HG02870 (cell line): ENCODE data around the gene MSH4.
"Not testable (repeated sequence)": the region's sequence is repeated elsewhere in the genome, so short reads cannot be mapped to it uniquely, and the experiment has no call there.

Source experiments
- ATAC-seq: cut with Tn5 transposase; IDR thresholded peaks from one replicate; pipeline ENCODE4 v1.9.1; 2021; ENCODE audit warnings: mild to moderate bottlenecking, moderate library complexity; ENCODE audit not compliant: unreplicated experiment

The MSH4 gene

DNA sequence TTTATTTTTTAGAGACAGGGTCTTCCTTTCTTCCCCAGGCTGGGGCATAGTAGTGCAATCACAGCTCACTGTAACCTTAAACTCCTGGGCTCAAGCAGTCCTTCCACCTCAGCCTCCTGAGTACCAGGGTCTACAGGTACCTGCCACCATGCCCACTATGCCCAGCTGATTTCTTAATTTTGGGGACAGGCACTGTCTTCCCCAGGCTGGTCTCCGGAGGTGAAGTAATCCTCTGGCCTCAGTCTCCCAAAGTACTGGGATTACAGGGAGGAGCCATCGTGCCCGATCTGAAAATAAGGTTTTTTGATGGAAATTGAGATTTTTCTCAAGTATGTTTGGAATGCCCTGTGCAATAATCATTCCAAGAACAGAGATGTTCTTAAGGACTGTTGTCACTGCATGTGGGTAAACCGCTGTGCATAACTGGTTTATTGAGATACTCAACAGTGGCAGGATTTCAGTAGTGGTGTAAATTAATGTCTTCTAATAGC, 934 bp upstream of the MSH4 start:
- no peak for ATAC-seq

DNA sequence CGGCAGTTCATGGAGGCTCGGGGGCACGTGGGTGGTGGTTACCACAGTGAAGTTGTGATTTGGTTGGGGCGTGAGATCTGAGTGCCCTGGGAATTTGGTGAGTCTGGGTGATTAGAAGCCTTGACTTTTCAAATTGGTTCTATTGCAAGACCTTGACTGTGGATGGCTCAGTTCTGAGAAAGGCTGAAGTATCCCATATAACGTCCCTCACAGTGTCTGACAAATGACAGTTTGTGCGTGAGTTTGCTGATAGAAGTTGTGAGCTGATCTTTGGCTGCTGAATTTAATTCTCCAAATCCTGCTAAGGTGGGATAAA, 549 bp downstream of the MSH4 start:
- ATAC-seq: no peak

DNA sequence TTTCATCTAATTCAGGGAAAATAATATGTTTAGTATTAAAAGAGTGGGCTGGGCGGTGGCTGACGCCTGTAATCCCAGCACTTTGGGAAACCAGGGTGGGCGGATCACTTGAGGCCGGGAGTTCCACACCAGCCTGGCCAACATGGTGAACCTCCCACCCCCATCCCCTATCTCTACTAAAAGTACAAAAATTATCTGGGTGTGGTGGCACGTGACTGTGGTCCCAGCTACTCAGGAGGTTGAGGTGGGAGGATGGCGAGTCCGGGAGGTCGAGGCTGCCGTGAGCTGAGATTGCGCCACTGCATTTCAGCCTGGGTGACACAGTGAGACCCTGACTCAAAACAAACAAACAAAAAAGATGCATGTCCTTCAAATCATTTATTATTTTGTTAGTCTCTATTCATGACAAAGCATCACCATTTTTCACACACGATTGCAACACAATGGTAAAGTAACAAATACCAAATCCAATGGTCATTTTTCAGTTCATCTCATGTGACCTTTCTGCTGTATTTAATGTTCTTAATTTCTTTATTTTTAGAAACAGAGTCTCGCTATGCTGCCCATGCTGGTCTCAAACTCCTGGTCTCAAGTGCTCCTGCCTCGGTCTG, 1.0 kb downstream of the MSH4 start:
- ATAC-seq: no peak

DNA sequence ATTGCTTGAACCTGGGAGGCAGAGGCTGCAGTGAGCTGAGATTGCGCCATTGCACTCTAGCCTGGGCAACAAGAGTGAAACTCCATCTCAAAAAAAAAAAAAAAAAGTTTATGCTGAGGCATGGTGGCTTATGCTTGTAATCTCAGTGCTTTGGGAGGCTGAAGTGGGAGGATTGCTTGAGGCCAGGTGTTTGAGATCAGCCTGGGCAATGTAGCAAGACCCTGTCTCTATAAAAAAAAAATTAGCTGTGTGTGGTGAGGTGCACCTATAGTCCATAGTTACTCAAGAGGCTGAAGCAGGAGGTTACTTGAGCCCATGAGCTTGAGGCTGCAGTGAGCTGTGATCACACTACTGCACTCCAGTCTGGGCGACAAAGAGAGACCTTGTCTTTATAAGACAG, 4.8 kb downstream of the MSH4 start:
- ATAC-seq: not testable (repeated sequence)

DNA sequence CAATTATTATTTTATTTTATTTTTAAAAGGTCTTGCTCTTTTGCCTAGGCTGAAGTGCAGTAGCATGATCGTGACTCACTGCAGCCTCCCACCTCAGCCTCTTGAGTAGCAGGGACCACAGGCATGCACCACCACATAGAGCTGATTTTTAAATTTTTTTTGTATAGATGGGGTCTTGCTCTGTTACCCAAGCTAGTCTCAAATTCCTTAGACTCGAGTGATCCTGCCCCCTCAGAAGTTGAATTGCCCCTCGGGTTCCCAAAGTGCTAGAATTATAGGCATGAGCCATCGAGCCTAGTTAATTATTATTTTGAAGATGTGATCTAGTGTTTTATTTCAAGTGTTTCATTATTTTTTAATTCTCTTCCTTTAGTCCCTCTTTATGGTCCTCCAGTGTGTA, 12.2 kb downstream of the MSH4 start:
- no peak for ATAC-seq

DNA sequence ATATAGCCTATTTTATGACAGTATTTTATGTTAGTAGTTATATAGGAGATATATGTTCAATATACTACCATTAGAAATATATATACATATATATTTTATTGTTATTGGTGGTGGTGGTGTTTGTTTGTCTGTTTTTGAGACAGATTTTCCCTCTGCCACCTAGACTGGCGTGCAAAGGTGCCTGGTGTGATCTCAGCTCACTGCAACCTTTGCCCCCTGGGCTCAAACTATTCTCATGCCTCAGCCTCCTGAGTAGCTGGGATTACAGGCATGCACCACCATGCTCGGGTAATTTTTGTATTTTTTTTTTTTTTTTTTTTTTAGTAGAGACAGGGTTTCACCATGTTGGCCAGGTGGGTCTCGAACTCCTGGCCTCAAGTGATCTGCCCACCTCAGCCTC, 13.4 kb downstream of the MSH4 start:
- ATAC-seq: not testable (repeated sequence)

DNA sequence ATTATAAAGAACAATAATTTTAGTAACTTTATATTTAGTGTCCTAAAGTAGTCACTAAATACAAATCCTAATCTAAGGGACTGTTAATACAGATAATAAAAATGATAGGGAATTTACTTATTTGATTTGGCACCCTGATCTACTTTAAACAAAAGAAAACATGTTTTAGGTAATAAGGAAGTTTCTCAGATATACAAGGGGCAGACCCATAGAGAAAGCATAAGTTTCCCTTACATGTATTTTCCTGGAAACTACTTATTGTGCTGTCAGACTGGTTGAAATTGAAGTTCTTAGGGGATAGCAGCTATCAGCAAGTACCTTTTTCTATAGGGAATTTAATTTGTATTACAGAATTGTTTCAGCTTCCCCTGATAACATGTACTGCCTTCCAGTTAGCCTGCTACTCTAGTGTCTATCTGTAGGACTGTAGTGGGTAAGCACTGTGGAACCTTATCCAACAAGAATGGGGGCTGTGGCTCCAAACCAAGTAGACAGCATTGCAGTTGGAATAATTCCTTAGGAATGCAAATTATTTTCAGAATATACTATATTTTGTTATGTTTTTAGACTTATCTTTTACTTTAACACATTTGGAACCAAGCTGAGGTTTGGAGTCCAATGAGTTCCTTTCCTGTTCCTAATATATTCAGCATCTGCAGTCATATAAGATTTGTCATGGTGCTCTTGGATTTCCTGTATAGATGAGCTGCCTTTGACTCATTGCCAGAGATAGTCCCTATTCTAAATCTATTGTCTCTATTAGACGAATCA, 14.7 kb downstream of the MSH4 start:
- ATAC-seq: no peak

DNA sequence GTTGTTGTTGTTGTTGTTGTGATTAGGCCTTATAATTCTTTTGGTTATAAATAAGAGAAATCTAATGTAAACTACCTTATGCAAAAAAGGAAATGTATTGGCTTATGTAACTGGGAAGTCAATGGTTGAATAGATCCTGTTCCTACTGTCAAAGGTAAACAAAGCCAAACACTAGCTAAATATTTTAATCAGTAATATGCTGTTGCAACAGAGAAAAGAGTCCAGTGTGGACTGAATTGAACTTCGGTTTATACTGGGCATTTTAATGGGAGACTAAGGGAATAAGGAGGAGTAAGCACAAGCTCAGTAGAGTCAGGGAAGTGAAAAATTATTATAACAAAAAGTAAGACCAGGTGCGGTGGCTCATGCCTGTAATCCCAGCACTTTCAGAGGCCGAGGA, 15.4 kb downstream of the MSH4 start:
- no peak for ATAC-seq

DNA sequence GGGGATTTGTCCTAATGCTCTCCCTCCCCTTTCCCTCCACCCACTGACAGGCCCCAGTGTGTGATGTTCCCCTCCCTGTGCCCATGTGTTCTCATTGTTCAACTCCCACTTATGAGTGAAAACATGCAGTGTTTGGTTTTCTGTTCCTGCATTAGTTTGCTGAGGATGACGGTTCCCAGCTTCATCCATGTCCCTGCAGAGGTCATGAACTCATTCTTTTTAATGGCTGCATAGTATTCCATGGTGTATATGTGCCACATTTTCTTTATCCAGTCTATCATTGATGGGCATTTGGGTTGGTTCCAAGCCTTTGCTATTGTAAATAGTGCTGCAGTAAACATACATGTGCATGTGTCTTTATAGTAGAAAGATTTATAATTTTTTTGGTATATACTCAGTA, 26.9 kb downstream of the MSH4 start:
- not testable (repeated sequence) for ATAC-seq

DNA sequence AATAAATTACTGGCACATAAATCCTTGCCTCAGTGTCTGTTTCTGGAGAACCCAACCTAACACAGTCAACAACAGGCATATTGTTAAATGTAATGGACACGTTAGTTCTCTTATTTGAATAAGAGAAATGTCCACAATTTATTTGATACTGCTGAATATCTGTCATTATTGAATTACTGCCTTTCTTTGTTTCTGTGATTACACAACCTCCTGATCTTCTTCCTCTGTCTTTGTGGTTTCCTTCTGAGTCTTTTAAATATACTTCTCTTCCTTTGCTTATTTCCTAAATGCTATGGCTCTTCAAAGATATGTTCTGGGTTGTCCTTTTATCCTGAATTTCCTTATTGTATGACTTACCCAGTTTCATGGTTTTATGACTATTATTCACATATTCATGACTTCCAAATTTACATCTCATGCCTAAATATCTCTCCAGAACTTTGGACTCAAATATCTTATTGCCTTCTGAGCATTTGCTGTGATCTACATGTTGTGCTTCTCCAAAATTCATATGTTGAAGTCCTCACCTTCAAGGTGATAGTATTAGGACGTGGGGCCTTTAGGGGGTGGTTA, 39.9 kb downstream of the MSH4 start:
- ATAC-seq: no peak

DNA sequence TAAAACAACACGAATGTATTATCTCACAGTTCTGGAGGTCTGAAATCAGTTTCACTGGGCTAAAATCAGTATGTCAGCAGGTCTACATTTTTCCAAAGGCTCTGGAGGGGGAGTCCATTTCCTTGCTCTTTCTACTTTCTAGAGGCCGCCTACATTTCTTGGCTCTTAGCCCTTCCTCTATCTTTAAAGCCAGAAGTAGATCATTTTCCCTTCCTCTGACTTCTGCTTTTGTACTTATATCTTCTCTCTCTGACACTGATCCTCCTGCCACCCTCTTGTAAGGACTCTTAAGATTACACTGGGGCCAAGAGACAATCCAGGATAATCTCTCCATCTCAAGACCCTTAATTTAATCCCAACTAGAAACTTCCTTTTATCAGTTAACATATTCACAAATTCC, 41.4 kb downstream of the MSH4 start:
- ATAC-seq: no peak

DNA sequence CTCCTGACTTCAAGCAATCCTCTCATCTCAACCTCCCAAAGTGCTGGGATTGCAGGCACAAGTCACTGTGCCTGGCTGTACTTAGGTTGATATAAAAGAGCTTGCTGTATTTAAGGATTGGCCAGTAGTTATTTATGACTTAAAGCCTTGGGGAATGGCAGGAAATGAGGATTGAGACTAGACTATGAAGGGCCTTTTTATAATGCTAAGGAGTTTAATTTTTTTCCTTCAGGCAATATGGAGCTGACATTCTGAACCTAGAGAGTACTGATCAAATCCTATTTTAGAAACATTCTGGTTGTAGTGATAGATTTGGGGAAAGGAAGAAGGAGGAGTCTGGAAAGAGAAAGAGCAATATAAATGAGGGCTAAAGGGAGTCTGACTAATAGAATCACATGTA, 44.7 kb downstream of the MSH4 start:
- no peak for ATAC-seq

DNA sequence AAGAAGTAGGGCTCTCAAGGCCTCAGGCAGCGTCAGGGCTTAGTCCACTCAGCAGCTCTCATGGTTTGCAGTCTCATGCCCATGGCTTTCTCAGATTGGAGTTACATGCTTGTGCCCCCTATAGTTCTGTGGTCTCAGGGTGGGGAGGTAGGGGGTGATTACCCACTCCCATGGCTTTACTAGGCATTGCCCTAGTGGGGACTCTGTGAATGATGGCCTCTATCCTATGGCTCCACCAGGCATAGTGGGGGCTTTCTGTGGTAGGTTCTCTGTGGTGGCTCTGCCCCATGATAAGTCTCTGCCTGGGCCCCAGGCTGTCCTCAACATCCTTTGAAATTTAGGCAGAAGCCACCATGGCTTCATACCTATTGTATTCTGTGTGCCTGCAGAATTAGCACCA, 48.9 kb downstream of the MSH4 start:
- ATAC-seq: no peak

DNA sequence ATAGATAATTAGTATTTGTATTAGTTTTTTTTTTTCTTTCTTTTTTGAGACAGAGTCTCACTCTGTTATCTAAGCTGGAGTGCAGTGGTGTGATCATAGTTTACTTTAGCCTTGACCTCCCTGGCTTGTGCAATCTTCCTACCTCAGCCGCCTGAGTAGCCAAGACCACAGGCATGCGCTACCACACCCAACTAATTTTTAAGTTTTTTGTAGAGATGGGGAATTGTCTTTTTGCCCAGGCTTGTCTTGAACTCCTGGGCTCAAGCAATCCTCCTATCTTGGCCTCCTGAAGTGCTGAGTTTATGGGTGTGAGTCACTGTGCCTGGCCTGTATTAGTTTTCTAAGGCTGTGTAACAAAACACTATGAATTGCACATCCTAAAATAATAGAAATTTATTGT, 58.3 kb downstream of the MSH4 start:
- ATAC-seq: no peak

DNA sequence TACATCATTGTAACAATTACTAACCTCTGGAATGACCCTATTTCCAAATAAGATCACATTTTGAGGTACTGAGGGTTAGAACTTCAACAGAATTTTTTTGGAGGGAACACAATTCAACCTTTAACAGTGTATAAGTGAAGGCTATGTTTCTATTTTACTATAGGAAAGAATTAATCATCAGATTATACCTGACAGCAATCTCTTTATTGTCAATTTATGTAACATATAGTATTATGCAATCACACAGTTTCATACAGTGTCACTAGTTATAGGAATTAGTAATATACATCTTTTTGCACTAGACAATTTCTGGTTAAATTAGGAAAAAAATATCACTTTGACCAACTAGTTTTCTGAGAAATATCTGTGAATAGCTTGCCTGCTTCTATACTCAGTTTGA, 59.1 kb downstream of the MSH4 start:
- ATAC-seq: no peak

DNA sequence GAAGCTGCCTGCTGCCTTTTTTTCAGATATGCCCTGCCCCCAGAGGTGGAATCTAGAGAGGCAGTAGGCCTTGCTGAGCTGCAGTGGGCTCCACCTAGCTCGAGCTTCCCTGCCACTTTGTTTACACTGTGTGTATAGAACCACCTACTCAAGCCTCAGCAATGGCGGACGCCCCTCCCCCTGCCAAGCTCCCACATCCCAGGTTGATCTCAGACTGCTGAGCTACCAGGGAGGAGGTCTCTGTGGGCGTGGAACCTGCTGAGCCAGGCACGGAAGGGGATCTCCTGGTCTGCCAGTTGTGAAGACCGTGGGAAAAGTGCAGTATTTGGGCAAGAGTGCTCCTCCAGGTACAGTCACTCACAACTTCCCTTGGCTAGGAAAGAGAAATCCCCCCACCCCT, 65.1 kb downstream of the MSH4 start:
- no peak for ATAC-seq

DNA sequence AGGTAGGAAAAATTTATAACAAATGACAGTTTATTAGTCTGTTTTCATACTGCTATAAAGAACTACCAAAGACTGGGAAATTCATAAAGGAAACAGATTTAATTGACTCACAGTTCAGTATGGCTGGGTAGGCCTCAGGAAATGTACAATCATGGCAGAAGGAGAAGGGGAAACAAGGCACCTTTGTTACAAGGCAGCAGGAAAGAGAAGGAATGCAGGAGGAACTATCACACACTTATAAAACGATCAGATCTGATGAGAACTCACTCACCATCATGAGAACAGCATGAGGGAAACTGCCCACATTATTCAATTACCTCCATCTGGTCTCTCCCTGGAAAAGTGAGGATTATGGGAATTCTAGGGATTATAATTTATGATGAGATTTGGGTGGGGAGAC, 74.3 kb downstream of the MSH4 start:
- ATAC-seq: no peak

DNA sequence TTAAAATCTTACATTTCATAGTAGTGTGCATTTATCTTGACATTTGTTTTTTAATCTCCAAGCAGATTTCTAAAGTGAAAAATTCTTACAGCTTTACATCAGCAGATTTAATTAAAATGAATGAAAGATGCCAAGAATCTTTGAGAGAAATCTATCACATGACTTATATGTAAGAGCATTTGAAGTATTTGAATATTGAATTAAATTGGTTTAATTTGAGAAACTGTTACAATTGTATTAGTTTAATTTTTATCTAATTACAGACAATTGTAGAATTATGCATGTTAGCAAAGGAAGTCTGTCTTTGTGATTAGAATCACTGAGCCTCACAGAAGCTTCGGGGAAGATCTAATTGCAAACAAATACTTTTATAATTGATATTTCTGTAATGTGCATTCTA, 83.3 kb downstream of the MSH4 start:
- ATAC-seq: no peak

DNA sequence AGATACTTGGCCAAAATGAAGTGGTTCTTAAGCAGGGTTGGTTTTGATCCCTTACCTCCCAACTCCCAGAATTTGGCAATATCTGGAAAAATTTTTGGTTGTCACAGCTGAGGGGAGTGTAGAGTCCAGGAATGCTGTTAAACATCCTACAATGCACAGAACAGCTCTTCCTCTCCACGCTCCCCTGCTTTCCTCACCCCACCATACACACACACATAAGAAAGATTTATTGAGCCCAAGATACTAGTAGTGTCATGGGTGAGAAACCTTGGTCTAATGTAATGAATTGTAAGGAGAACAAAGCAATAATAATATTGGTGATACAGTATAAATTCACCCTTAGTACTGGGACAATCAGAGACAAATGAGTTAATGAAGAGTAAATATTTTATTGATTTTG, 87.8 kb downstream of the MSH4 start:
- ATAC-seq: no peak

DNA sequence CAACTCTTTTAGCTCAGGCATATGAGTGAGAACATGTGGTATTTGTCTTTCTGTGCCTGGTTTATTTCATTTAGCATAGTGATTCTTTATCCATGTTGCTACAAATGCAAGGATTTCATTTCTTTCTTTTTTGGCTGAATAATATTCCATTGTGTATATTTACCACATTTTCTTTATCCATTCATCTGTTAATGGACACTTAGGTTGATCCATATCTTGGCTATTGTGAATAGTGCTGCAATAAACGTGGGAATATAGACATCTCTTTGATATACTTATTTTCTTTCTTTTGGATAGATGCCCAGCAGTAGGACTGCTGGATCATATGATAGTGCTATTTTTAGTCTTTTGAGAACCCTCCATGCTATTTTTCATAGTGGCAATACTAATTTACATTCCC, 104.7 kb downstream of the MSH4 start:
- ATAC-seq: no peak

DNA sequence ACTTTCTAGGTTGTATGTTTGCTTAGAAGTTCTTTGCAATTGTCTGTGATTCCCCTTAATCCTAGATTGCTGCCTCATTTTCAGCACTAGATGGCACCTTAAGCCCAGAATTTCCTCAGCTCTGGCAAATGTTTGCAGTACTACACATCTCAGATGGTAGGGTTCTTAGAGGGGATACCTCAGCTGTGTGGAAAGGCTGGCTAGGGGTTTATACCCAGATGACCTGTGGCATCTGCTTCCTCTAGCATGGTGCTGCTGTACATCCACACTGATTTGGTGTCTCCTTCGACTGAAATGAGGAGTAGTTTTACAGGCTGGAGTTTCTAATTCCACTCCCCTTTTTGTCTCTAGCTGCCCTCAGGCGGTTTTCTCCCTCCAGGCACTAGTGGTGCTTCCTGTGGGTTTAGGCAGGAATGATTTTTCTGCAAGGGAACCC, 112.1 kb downstream of the MSH4 start:
- ATAC-seq: no peak

DNA sequence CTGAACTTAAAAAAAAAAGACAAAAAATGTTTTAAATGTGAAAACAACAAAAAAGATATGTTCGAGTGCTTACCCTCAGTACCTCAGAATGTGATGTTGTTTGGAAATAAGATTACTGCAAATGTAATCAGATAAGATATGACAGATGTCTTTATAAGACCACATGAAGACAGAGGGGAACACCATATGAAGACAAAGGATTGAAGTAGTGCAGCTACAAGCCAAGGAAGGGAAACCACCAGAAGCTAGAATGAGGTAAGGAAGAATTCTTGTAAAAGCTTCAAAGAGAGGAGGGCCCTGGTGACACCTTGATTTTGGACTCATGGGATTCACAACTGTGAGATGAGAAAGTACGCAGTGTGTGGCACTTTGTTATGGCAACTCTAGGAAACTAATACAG, 120.2 kb downstream of the MSH4 start:
- no peak for ATAC-seq

DNA sequence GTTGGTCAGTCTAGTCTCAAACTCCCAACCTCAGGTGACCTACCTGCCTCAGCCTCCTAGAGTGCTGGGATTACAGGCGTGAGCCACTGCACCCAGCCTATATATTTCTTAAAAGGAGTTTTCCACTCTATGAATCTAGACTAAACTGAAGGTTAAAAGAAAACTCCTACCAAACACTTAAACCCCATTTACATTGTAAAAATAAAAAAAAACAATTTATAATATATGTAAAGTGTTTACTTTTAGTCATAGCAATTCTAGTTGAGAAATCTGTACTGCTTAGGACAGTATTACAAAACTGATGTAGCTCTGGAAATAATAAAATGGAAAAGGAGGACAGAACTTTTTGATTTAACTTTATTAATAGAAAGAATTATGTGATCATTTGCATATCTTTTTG, 126.0 kb downstream of the MSH4 start:
- ATAC-seq: no peak
